Caki2 (cell line): ENCODE results near the gene MIOS. TPM values are rescaled to one million over a fixed set of nuclear protein-coding genes. Genes with fewer than 3 reads are reported as not detected.
A peak's percentile ranks its signal among the peaks of the same experiment; 100 is the strongest.
"Not testable (repeated sequence)": the region's sequence is repeated elsewhere in the genome, so short reads cannot be mapped to it uniquely, and the experiment has no call there.

Experiments used
- DNase-seq: peaks from one replicate; pipeline ENCODE4 v3.0.0-alpha.2; 2015; ENCODE audit warnings: low read depth
- in situ Hi-C: cut with HindIII; loops from 2 replicates; pipeline ENCODE4 v1.10.0; 2016; ENCODE audit warnings: low sequenced_read_pairs, low pct_unique_long_range_greater_than_20kb, mixed read lengths
- total RNA-seq: library from RNA; depleted of rRNA; stranded (reverse); fragments of >200 nt; shearing (Covaris generic); gene quantifications from 2 replicates; pipeline ENCODE4 v1.2.3, GENCODE V29; 2014; ENCODE audit warnings: low replicate concordance

MIOS gene
- total RNA-seq, 1 experiment from 2014 or later: 41.0 TPM

- DNase-seq: no peak
- in situ Hi-C loops: no loop called here
Observed at GRCh38 chr7:7618410-7618809, 51.7 kb downstream of the MIOS start.

- DNase-seq: no peak
- in situ Hi-C loops: no loop called here
Observed at GRCh38 chr7:7620236-7620635, 53.6 kb downstream of the MIOS start.

- in situ Hi-C loops: no loop called here
- DNase-seq: no peak
Observed at GRCh38 chr7:7620644-7621210, 54.0 kb downstream of the MIOS start.

GRCh38 chr7:7628476-7628875, 61.8 kb downstream of the MIOS start:
- in situ Hi-C loops: no loop called here
- DNase-seq: no peak

GRCh38 chr7:7630626-7631329, 64.1 kb downstream of the MIOS start:
- DNase-seq: no peak
- in situ Hi-C loops: no loop called here

- in situ Hi-C loops: no loop called here
- no peak for DNase-seq
Observed at GRCh38 chr7:7639421-7639820, 72.7 kb downstream of the MIOS start.

GRCh38 chr7:7639847-7640220, 73.2 kb downstream of the MIOS start:
- no peak for DNase-seq
- in situ Hi-C loops: no loop called here

GRCh38 chr7:7640221-7641128, 73.8 kb downstream of the MIOS start, which contains the start of gene UMAD1:
TSS of gene UMAD1 (plus strand) at chr7:7640752. CDS start at chr7:7673372, 32,620 bp downstream.
- in situ Hi-C loops: no loop called here
- peak; percentile 97 for DNase-seq

- no peak for DNase-seq
- in situ Hi-C loops: no loop called here
Observed at GRCh38 chr7:7641129-7641663, 74.5 kb downstream of the MIOS start.

GRCh38 chr7:7642081-7642480, 75.4 kb downstream of the MIOS start:
- no peak for DNase-seq

GRCh38 chr7:7647495-7648036, 80.9 kb downstream of the MIOS start:
- DNase-seq: no peak
- in situ Hi-C loops: no loop called here

More at GRCh38 chr7:7642081-7642480, 75.4 kb downstream of the MIOS start:
- in situ Hi-C loops: no loop called here

GRCh38 chr7:7650682-7651206, 84.1 kb downstream of the MIOS start:
- in situ Hi-C loops: no loop called here

GRCh38 chr7:7651479-7651878, 84.8 kb downstream of the MIOS start:
- no peak for DNase-seq
- in situ Hi-C loops: no loop called here

More at GRCh38 chr7:7650682-7651206, 84.1 kb downstream of the MIOS start:
- DNase-seq: no peak

GRCh38 chr7:7652798-7653540, 86.3 kb downstream of the MIOS start:
- DNase-seq: no peak
- in situ Hi-C loops: no loop called here

- no peak for DNase-seq
- in situ Hi-C loops: no loop called here
Observed at GRCh38 chr7:7653593-7654187, 87.0 kb downstream of the MIOS start.

- in situ Hi-C loops: no loop called here
Observed at GRCh38 chr7:7654964-7655715, 88.5 kb downstream of the MIOS start.

GRCh38 chr7:7656459-7656858, 89.8 kb downstream of the MIOS start:
- in situ Hi-C loops: not testable (repeated sequence)

More at GRCh38 chr7:7654964-7655715, 88.5 kb downstream of the MIOS start:
- DNase-seq: no peak

More at GRCh38 chr7:7656459-7656858, 89.8 kb downstream of the MIOS start:
- not testable (repeated sequence) for DNase-seq
